HG03064 (cell line): ENCODE measurements around the gene ACVR2B.

Experiments
- ATAC-seq: cut with Tn5 transposase; IDR thresholded peaks from one replicate; pipeline ENCODE4 v1.9.1; 2021; ENCODE audit warnings: low read depth; ENCODE audit not compliant: unreplicated experiment

Gene ACVR2B

DNA sequence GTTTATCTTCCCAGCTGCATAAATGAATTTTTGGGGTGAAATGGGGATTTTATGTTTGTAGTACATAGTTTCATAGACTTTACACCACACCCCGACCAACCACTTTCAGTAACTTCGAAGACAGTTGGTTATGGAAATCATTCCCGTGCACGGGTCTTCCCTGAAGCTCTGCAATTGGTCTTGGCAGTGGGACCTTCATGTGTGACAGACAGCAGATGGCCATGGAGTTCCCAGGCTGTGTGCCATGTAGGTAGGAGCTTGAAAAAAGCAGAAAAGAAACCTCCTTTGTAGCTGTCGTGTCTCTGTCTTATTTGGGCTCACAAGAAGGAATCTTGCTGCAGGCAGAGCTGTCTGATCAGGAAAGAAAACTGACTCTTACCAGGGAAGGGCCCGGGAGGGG, 68.3 kb downstream of the ACVR2B start:
- no peak for ATAC-seq

DNA sequence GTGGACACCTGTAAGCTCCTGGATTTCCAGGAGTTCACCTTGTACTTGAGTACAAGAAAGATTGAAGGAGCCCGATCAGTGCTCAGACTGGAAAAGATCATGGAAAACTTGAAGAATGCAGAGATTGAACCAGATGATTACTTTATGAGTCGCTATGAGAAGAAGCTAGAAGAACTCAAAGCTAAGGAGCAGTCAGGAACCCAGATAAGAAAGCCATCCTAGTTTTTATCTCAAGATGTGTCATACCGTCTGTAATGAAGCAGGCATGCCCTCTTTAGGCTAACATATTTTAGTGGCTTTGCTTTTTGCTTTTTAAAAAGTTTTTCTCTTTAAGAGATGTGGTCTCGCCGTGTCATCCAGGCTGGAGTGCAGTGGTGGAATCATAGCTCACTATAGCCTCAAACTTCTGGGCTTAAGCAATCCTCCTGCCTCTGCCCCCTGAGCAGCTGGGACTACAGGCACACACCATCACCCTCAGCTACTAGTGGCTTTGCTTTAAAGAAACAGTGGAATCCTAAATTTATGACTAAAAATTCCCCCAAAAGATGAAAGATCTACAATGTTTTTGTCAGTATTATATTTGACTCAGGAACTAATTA, 70.5 kb downstream of the ACVR2B start:
- no peak for ATAC-seq

DNA sequence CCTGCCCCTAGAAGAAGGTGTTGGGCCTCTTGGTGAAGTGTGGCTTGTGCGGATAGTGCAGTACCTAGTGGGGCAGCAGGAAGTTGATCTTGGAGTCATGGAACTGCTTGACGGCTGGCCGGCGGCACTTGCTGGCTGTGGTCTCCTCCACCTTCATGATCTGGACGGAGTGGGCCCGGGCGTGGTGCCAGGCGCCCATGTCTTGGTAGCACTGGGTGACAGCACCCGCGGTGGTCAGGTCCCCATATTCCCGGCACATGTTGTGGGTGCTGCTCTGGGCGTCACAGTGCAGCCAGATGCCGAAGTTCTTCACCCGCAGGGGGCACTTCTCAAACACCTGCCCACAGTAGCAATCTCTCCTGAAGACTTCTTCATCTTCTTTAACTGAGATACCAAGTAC, 73.1 kb downstream of the ACVR2B start:
- ATAC-seq: no peak

DNA sequence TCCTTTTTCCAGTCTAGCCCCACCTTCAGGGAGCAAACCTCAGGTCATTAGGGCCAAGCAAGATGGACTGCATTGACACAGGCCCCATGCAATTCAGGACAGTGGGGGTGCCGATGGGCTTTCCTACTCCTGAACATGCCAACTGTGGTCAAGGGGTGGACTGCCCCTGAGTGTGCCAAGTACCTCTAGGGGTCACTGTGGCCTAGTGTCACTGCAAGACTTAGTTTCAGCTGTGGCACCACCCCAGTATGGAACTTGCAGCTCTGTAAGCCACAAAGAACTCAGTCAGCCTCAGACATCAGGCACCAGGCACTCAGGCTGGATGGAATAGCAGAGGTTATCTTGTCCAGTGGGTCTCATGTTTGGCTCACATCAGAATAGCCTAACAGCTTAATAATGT, 74.8 kb downstream of the ACVR2B start:
- ATAC-seq: no peak

DNA sequence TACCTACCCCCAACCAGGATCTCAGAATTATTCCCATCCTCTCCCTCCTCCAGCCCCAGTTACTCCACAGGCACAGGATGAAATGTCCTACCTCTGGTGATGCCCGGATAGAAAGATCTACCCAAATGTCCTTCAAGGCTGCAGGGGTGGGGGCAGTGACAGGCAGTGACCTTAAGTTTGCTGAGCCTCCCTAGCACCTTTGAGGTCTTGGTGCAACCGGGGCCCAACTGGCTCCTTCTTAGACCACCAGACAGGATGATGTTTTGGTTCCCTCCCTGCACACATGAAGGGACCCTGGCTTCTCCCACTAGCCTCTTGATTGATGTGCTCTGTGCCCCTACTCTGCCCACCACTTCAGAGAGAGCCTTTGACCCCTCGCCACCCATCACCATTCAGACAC, 78.8 kb downstream of the ACVR2B start:
- ATAC-seq: no peak

DNA sequence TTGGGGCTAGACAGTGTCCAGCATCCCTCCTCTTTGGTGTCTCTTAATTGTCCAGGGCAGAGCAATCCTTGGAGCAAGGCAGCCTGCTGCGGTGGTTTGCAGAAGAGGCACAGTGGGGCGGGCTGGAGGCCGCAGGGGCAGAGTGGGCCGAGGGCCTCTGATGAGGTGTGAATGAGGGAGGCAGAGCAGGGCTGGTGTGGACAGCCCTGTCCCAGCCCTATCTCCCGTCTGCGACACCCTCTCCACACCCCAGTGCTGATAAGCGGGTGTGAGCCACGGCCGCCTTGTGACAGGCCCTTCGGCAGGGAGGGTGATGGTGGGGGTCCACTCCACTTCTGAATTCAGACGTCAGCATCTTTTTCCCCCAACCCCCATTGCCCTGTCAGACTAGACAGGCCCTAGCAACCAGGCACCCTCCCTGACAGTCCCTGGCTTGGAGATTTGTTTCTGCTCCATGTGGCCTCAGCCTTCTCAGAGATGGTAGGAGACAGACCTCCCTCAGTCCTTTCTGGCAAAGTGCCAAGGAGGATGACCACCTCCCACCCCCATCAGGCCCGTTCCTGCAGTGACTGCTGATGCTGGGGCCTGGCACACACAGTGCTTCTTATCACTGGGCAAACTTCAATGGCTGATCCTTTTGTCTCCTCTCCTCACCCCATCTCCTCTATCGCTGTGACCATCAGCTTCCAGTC, 79.7 kb downstream of the ACVR2B start:
- ATAC-seq: no peak

DNA sequence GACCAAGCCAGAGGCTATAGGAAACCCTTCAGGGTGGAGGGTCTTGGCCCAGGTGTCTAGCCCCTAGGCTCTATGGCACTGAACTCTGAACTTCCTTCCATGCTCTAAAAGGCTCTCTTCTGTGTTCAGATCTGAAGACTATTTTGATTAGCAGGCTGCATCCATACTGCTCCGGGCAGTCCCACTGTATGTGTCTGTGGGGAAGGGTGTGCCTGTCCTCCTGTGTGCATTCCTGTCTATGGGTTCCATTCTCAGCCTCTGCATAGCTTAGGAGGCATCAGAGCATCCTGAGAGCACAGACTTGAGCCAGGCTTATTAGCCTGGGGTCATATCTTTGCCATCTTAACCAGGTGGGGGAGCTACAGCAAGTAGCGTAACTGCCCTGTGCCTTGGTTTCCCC, 80.5 kb downstream of the ACVR2B start:
- ATAC-seq: no peak

DNA sequence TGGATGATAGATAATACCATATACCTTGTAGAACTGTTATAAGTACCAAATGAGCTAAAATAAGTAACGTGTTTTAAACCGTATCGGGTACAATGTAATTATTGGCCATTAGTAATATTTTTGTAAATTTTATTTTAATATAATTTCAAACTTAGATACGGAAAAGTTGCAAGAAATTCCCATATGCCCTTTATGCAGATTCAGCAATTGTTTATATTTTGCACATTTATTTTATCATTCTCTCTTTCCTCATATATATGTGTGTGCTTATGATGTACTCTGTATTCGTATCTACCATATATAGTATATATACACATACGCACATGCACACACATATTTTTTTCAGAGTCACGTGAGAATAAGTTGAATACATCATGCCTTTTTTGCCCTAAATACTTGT, 80.9 kb downstream of the ACVR2B start:
- no peak for ATAC-seq

DNA sequence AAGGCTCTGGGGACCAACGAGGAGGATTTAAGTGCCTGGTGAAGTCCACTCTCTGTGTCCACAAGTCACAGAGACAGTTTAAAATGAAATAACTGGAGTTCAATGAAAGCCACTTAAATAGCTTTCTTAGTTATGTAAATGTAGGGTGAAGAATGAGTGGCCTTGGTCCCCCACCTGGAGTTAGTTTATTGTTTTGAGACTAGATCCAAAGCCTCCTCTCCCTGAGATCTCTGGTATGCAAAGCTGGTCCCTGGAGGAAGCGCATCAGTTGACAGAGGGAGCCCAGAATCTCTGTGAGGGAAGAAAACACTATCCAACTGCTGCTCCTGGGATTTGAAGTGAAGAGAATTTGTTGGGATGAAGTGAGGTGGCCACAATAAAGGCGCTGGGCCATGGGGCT, 83.0 kb downstream of the ACVR2B start:
- no peak for ATAC-seq

DNA sequence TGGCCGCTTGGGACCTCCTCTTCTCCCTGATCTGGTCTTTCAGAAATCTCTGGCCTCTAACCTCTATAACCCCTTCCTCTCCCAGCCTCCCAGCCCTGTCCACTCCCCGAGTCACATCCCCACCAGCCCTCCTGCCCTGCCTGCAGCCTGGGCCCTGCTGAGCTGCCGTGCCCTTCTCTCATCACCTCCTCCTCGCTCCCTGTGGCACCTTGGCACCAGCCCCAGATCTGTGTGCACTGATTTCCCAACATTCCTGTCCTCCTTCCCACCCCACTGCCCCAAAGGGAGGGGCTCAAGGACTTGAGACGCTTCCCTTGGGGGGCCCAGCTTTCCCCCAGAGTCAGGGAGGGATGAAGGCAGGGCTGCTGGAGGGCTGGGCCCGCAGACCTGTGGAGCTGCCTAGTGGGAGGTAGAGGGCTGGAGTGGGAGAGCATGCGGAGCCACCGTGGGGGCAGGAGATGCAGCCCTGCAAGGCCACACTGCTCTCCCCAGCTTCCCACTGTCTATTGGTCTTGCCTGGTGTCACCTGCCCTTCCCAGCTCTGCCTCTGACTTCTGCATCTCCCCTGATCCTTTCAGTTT, 85.2 kb downstream of the ACVR2B start:
- ATAC-seq: no peak

DNA sequence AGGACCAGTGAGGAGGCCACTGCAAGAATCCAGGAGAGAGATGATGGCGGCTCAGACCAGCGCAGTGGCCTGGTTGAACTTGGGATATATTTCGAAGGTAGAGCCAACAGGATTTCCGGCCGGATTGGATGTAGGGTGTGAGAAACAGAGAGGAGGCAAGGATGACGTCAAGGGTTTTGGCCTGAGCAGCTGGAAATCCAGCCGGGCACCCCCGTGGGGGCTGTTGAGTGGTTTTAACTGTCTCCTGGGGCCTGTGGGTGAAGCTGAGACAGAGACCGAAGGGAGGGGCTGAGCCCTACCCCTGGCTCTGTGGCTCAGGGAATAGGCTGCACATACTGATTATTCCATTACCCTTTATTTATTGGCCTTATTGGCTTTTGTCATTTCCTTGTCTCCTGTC, 88.1 kb downstream of the ACVR2B start:
- ATAC-seq: no peak
